ENCODE data around the gene MAML2. TPM values are rescaled to one million over a fixed set of nuclear protein-coding genes. Genes with fewer than 3 reads are reported as not detected.

MAML2 gene
- total and polyA plus RNA-seq, 4 donors, result 0.56 to 2.1 (median 1.4) TPM

GRCh38 chr11:95950905-95951304 is 392.1 kb downstream of the MAML2 start:
- Histone ChIP-seq H3K9me3 (ENCODE audit: control insufficient read depth in 4 of 4, low read length in 3 of 4) (peaks cover 0 to 1% (median 0%) of the 10 kb centered on the region in 4 donors), H3K27ac (ENCODE audit: low read depth in 1 of 2, low read length in 2 of 2) (no peak overlapping the region), H3K4me3 (ENCODE audit: low read depth in 1 of 3, low read length in 3 of 3) (no peak overlapping the region), H3K36me3 (ENCODE audit: control insufficient read depth in 4 of 4, insufficient read depth in 3 of 4, low read depth in 1 of 4, low read length in 3 of 4) (no peaks in the 10 kb centered on the region), H3K27me3 (ENCODE audit: control insufficient read depth in 4 of 4, insufficient read depth in 4 of 4, low read length in 3 of 4) (no peaks in the 10 kb centered on the region), H3K4me1 (ENCODE audit: control insufficient read depth in 4 of 4, insufficient read depth in 4 of 4, low read length in 3 of 4) (no peaks in the 10 kb centered on the region), H3K9ac (ENCODE audit: low read depth in 1 of 2, low read length in 2 of 2) (no peak overlapping the region)
- no peak for TF ChIP-seq FOXA2 (IDR thresholded peaks at IDR 0.05)
- TF ChIP-seq, protein P1, sequence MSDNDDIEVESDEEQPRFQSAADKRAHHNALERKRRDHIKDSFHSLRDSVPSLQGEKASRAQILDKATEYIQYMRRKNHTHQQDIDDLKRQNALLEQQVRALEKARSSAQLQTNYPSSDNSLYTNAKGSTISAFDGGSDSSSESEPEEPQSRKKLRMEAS (IDR thresholded peaks at IDR 0.05), result no peak
- no peak for TF ChIP-seq ATF3 (IDR thresholded peaks at IDR 0.05)
- TF ChIP-seq SP1 (IDR thresholded peaks at IDR 0.05), result no peak
- no peak for TF ChIP-seq HNF4A (conservative IDR thresholded peaks at IDR 0.05)
- no peak for TF ChIP-seq NR2F2 (IDR thresholded peaks at IDR 0.05)
- TF ChIP-seq, protein P2, sequence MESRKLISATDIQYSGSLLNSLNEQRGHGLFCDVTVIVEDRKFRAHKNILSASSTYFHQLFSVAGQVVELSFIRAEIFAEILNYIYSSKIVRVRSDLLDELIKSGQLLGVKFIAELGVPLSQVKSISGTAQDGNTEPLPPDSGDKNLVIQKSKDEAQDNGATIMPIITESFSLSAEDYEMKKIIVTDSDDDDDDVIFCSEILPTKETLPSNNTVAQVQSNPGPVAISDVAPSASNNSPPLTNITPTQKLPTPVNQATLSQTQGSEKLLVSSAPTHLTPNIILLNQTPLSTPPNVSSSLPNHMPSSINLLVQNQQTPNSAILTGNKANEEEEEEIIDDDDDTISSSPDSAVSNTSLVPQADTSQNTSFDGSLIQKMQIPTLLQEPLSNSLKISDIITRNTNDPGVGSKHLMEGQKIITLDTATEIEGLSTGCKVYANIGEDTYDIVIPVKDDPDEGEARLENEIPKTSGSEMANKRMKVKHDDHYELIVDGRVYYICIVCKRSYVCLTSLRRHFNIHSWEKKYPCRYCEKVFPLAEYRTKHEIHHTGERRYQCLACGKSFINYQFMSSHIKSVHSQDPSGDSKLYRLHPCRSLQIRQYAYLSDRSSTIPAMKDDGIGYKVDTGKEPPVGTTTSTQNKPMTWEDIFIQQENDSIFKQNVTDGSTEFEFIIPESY (IDR thresholded peaks at IDR 0.05), result no peak
- TF ChIP-seq RAD21 (IDR thresholded peaks at IDR 0.05), result no peak
- TF ChIP-seq TAF1 (conservative IDR thresholded peaks at IDR 0.05), result no peak
- TF ChIP-seq FOXA1 (IDR thresholded peaks at IDR 0.05), result no peak
- no peak for TF ChIP-seq JUND (IDR thresholded peaks at IDR 0.05)
- TF ChIP-seq, protein P3, sequence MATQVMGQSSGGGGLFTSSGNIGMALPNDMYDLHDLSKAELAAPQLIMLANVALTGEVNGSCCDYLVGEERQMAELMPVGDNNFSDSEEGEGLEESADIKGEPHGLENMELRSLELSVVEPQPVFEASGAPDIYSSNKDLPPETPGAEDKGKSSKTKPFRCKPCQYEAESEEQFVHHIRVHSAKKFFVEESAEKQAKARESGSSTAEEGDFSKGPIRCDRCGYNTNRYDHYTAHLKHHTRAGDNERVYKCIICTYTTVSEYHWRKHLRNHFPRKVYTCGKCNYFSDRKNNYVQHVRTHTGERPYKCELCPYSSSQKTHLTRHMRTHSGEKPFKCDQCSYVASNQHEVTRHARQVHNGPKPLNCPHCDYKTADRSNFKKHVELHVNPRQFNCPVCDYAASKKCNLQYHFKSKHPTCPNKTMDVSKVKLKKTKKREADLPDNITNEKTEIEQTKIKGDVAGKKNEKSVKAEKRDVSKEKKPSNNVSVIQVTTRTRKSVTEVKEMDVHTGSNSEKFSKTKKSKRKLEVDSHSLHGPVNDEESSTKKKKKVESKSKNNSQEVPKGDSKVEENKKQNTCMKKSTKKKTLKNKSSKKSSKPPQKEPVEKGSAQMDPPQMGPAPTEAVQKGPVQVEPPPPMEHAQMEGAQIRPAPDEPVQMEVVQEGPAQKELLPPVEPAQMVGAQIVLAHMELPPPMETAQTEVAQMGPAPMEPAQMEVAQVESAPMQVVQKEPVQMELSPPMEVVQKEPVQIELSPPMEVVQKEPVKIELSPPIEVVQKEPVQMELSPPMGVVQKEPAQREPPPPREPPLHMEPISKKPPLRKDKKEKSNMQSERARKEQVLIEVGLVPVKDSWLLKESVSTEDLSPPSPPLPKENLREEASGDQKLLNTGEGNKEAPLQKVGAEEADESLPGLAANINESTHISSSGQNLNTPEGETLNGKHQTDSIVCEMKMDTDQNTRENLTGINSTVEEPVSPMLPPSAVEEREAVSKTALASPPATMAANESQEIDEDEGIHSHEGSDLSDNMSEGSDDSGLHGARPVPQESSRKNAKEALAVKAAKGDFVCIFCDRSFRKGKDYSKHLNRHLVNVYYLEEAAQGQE (IDR thresholded peaks at IDR 0.05), result no peak
- no peak for TF ChIP-seq RXRA (IDR thresholded peaks at IDR 0.05)
- no peak for TF ChIP-seq HNF4G (IDR thresholded peaks at IDR 0.05)
- no peak for TF ChIP-seq CTCF (IDR thresholded peaks at IDR 0.05; ENCODE audit: low read depth, low read length, missing input control)
- TF ChIP-seq GABPA (IDR thresholded peaks at IDR 0.05 in 1 of 2, conservative IDR thresholded peaks at IDR 0.05 in 1 of 2), result no peak
- no peak for TF ChIP-seq EGR1 (IDR thresholded peaks at IDR 0.05; ENCODE audit: low read depth in 2 of 2)
- TF ChIP-seq YY1 (IDR thresholded peaks at IDR 0.05), result no peak
- no peak for DNase-seq (ENCODE audit: low spot score)

Data from liver (tissue), 9 donors.